ENCODE measurements around the gene FAM229A. TPM values are rescaled to one million over a fixed set of nuclear protein-coding genes. Genes with fewer than 3 reads are reported as not detected.

Gene FAM229A
- polyA plus RNA-seq, 3 donors: 5.5 to 12.7 (median 5.9) TPM

DNA sequence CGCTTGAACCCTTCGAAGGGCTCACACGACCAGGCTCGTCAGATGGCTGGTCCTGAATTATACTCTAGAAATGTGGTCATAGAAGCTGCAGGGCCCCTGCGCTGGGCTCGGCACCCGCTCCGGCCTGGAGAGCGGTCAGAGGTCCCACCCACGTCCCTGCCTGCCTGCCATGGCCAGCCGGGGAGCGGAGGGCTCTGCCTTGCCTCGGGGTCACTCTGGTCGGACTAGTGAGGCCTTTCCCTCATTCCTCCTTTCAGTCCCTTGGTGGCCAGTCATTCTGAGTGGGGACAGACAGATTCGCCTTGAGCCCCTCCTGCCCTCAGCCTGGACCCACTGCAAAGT is 25.7 kb downstream of the FAM229A start:
- DNase-seq (ENCODE audit: extremely low read depth in 1 of 11, low read depth in 9 of 11, low spot score in 4 of 11): no peak

GRCh38 chr1:32335790-32336590 is 26.3 kb downstream of the FAM229A start, which contains the start of gene MARCKSL1:
Gene MARCKSL1, minus strand, starts transcription at chr1:32336233. Its CDS starts 200 bp downstream, at chr1:32336033.
- DNase-seq (ENCODE audit: extremely low read depth in 1 of 11, low read depth in 9 of 11, low spot score in 4 of 11): peak in 9 of 11 donors; percentile 47 to 86 (median 77)

DNA sequence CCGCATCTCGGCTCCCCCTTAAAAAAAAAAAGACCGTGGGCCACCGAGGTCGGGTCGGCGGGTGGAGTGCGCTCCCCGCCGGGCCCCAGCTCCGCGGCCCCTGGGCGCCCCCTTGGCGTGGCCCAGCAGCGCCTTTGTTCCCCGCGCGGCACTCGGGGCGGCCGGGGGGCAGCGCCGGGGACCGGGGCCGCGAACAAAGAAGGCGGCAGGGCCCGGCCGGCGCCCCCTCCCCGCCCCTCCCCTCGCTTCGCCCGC is 26.8 kb downstream of the FAM229A start:
- no peak for DNase-seq (ENCODE audit: extremely low read depth in 1 of 11, low read depth in 9 of 11, low spot score in 4 of 11)

- peak in 2 of 11 donors; percentile 54 to 59 for DNase-seq (ENCODE audit: extremely low read depth in 1 of 11, low read depth in 9 of 11, low spot score in 4 of 11)
These were observed 27.3 kb downstream of the FAM229A start for GRCh38 chr1:32334864-32335534.

DNA sequence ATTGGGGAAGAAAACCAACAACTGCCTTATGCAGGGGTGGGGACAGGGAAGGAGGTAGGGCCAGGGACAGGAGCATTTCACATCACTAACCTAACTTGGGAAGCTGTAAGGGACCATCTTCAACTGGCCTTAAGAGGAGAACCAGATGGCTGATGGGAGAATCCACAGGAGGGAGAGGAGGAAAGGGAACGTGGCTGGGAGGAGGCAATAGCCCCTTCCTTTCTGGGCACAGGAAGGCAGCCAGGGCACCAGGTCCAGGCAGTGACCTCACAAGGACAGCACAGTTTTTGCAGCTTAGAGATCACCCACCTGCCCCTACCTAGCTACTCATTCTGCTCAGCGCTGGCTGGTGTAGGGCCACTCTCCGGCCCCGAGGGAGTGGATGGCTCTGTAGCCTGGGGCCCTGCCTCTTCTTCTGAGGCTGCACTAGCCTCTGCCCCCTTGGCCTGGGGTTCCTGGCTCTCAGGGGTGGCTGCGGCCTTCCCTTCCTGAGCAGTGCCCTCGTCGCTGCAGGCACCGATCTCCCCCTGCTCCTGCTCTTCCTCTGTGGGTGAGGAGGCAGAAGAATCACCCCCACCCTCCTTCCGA is 27.9 kb downstream of the FAM229A start:
- DNase-seq (ENCODE audit: extremely low read depth in 1 of 11, low read depth in 9 of 11, low spot score in 4 of 11): no peak

- DNase-seq (ENCODE audit: extremely low read depth in 1 of 11, low read depth in 9 of 11, low spot score in 4 of 11): no peak
These were observed 28.9 kb downstream of the FAM229A start for GRCh38 chr1:32333251-32333963.

- DNase-seq (ENCODE audit: extremely low read depth in 1 of 11, low read depth in 9 of 11, low spot score in 4 of 11): no peak
These were observed 29.8 kb downstream of the FAM229A start for GRCh38 chr1:32332290-32333079.

DNA sequence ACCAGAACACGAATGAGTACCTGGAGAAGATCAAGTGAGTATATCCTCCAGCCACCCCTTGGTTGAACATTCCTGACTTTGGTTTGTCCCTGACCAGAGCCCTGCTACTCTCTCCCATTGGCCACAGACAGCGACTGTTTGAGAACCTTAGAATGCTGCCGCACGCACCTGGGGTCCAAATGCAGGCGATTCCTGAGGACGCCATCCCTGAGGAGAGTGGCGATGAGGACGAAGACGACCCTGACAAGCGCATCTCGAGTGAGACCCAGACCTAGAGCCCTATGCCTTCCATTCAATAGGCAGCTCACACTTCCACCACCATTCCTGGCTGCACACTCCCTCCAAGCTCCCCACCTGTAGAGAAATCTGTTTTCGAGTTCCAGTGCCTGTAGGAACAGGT is 30.7 kb downstream of the FAM229A start:
- no peak for DNase-seq (ENCODE audit: extremely low read depth in 1 of 11, low read depth in 9 of 11, low spot score in 4 of 11)

GRCh38 chr1:32330558-32331151 is 31.6 kb downstream of the FAM229A start:
- peak in 2 of 11 donors; percentile 28 to 33 for DNase-seq (ENCODE audit: extremely low read depth in 1 of 11, low read depth in 9 of 11, low spot score in 4 of 11)

GRCh38 chr1:32329931-32330466 is 32.3 kb downstream of the FAM229A start:
- no peak for DNase-seq (ENCODE audit: extremely low read depth in 1 of 11, low read depth in 9 of 11, low spot score in 4 of 11)

DNA sequence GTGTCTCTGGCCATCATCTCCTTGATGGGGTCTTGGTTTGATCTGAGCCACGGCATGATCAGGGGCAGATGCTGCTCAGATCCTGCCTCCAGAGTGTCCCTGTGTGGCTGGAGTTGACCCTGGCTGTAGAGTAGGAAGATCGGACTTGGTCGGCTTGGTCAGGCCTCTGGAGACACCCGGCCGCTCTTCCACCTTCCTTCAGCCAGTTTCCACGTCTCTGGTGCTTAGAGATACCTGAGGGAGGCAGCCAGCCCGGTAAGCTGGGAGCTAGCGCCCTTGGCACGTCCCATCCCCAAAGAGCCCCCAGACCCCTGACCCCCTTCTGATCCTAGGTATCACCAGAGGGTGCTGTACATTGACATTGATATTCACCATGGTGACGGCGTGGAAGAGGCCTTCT is 35.1 kb downstream of the FAM229A start:
- no peak for DNase-seq (ENCODE audit: extremely low read depth in 1 of 11, low read depth in 9 of 11, low spot score in 4 of 11)

DNA sequence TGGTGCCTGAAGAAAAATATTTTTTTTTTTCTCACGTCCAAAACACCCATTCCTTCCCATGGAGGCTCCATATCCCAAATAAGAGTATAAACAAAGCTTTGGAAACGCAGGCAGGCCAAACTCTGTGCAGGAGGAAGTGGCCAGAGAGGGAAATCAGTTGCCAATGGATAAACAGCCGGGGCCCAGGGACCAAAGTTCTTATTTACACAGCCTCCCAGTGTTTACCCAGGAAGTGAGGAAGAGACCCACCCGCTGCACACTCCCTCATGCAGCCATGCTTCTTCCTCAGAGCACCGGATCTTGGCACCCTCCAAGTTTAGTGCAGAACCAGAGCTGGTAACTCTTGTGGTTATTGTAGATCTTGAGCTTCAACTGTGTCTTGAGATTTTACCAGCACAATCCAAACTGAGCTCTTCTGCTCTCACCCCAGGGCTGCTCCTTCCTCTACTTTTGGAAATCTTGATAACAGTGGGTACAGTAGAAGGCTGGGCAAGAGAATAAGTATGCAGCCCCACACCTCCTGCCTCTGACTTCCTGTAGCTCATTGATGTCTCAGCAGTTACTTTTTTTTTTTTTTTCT is 40.5 kb downstream of the FAM229A start:
- DNase-seq (ENCODE audit: extremely low read depth in 1 of 11, low read depth in 9 of 11, low spot score in 4 of 11): no peak

- DNase-seq (ENCODE audit: extremely low read depth in 1 of 11, low read depth in 9 of 11, low spot score in 4 of 11): no peak
These were observed 44.0 kb downstream of the FAM229A start for GRCh38 chr1:32318127-32318869.

GRCh38 chr1:32316903-32317277 is 45.4 kb downstream of the FAM229A start:
- DNase-seq (ENCODE audit: extremely low read depth in 1 of 11, low read depth in 9 of 11, low spot score in 4 of 11): no peak

DNA sequence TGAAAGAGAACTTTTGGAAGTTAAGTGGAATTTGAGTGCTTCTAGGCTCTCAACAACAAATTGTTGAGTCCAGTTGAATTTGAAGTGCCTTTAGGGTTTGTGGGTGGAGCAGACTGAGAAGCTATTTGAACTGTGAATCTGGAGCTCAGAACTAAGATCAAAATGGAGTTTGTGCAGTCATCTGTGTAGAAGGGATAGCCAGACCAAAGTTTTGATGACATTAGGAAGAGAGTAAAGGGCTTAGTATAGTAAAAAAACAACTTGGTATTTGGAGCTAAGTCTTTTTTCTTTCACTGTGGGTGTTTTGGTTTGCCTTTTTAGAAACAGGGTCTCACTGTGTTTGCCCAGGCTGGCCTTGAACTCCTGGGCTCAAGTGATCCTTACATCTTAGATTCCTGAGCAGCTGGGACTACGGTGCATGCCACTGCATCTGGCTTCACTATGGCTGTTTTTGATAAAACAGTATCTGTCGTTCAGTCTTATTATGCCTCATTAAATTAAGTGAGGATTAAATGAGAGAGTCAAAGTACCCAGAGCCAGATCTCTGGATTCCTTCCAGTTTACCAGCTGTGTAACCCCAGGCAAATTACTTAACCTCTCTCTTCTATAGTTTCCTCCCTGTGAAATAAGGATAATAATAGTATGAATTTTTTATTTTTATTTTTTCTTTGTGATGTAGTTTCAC is 50.4 kb downstream of the FAM229A start:
- no peak for DNase-seq (ENCODE audit: extremely low read depth in 1 of 11, low read depth in 9 of 11, low spot score in 4 of 11)

Data from renal cortex interstitium (tissue), 11 donors.